Kidney glomerular epithelial cell (primary cell): Measurements from ENCODE around the gene GPT2.
"Not testable (repeated sequence)": the region's sequence is repeated elsewhere in the genome, so short reads cannot be mapped to it uniquely, and the experiment has no call there.

ENCODE experiments used
- DNase-seq: peaks from one replicate; lab custom pipeline; 2025; lab: John Stamatoyannopoulos, UW

GPT2 gene

GRCh38 chr16:46923513-46924295 lies 39.5 kb downstream of the GPT2 start:
- no peak for DNase-seq

- no peak for DNase-seq
Measured at GRCh38 chr16:46924402-46924801, 40.2 kb downstream of the GPT2 start.

- DNase-seq = no peak
Measured at GRCh38 chr16:46926470-46927225, 42.5 kb downstream of the GPT2 start.

- no peak for DNase-seq
Measured at GRCh38 chr16:46927273-46927672, 43.1 kb downstream of the GPT2 start.

GRCh38 chr16:46928811-46929210 lies 44.6 kb downstream of the GPT2 start:
- no peak for DNase-seq

GRCh38 chr16:46929378-46930332 lies 45.5 kb downstream of the GPT2 start:
- peak; percentile 7 for DNase-seq

GRCh38 chr16:46930861-46931260 lies 46.7 kb downstream of the GPT2 start:
- DNase-seq = no peak

GRCh38 chr16:46932802-46933201 lies 48.6 kb downstream of the GPT2 start:
- no peak for DNase-seq

- DNase-seq = no peak
Measured at GRCh38 chr16:46937536-46937935, 53.4 kb downstream of the GPT2 start.

GRCh38 chr16:46944713-46945112 lies 60.6 kb downstream of the GPT2 start:
- DNase-seq = not testable (repeated sequence)

GRCh38 chr16:46947900-46948547 lies 63.9 kb downstream of the GPT2 start:
- peak; percentile 5 for DNase-seq

GRCh38 chr16:46948548-46949166 lies 64.5 kb downstream of the GPT2 start:
- DNase-seq = no peak

GRCh38 chr16:46949241-46949892 lies 65.2 kb downstream of the GPT2 start:
- DNase-seq = no peak

GRCh38 chr16:46950009-46950408 lies 65.8 kb downstream of the GPT2 start:
- no peak for DNase-seq

GRCh38 chr16:46954562-46954961 lies 70.4 kb downstream of the GPT2 start:
- no peak for DNase-seq

GRCh38 chr16:46961373-46962353 lies 77.5 kb downstream of the GPT2 start:
- DNase-seq = no peak

- DNase-seq = no peak
Measured at GRCh38 chr16:46962629-46963028, 78.5 kb downstream of the GPT2 start.

GRCh38 chr16:46968063-46968435 lies 83.9 kb downstream of the GPT2 start:
- DNase-seq = no peak

GRCh38 chr16:46970089-46970488 lies 85.9 kb downstream of the GPT2 start:
- DNase-seq = no peak

- no peak for DNase-seq
Measured at GRCh38 chr16:46971271-46971670, 87.1 kb downstream of the GPT2 start.
